SK-N-SH (cell line): ENCODE data around the gene LCN1. TPM values are rescaled to one million over a fixed set of nuclear protein-coding genes. Genes with fewer than 3 reads are reported as not detected.

ENCODE experiments used
- CTCF ChIA-PET: fragments of 300-600, 350-600 bp; formaldehyde crosslinking; extraction: SDS; loops from one replicate; lab custom pipeline; 2021; lab: Yijun Ruan, JAX
- POLR2A ChIA-PET: fragments of 350-600 bp; sonication (Branson Sonifier 250); formaldehyde crosslinking; extraction: SDS; loops from one replicate; lab custom pipeline; 2020; ENCODE audit warnings: antibody characterized with exemption, inconsistent platforms; lab: Yijun Ruan, JAX
- DNase-seq: peaks from one replicate; pipeline ENCODE4 v3.0.0; 2012
- H2AFZ ChIP-seq: fragments of 200-600 bp; sonication (generic); 2 replicates; pipeline ENCODE4 v1.8.1; 2016; ENCODE audit warnings: antibody characterized with exemption, mild to moderate bottlenecking, low read depth
- H3F3A ChIP-seq: fragments of 200-600 bp; sonication (generic); replicated peaks from 2 replicates; pipeline ENCODE3; 2016; ENCODE audit warnings: antibody characterized with exemption, mild to moderate bottlenecking; ENCODE audit not compliant: insufficient read depth
- H3K27ac ChIP-seq, 2 experiments: fragments of 200-500 bp in 1 of 2; fragments of 200-600 bp in 1 of 2; sonication (Bioruptor generic) in 1 of 2; sonication (generic), shearing (Covaris generic) in 1 of 2; 2 replicates each; pipeline versions ENCODE4 v1.5.1 to v1.6.1; 2014 to 2016; ENCODE audit warnings: low read depth in 2 of 2, inconsistent platforms in 1 of 2, low read length in 1 of 2, mild to moderate bottlenecking in 1 of 2, mixed read lengths in 1 of 2
- H3K27me3 ChIP-seq: fragments of 200-600 bp; sonication (generic), shearing (Covaris generic); 2 replicates; pipeline ENCODE4 v1.6.1; 2016; ENCODE audit warnings: mixed run types; ENCODE audit not compliant: insufficient read depth
- H3K36me3 ChIP-seq, 2 experiments: fragments of 200-500 bp in 1 of 2; fragments of 200-600 bp in 1 of 2; sonication (Bioruptor generic) in 1 of 2; sonication (generic) in 1 of 2; replicated peaks in 1 of 2; 2 replicates each; pipeline versions ENCODE3 to v1.5.1; 2014 to 2016; ENCODE audit warnings: low read length in 1 of 2, mild to moderate bottlenecking in 1 of 2; ENCODE audit not compliant: insufficient read depth in 2 of 2, control insufficient read depth in 1 of 2
- H3K4me1 ChIP-seq, 2 experiments: fragments of 200-500 bp in 1 of 2; fragments of 200-600 bp in 1 of 2; sonication (Bioruptor generic) in 1 of 2; sonication (generic), shearing (Covaris generic) in 1 of 2; 2 replicates each; pipeline versions ENCODE4 v1.5.1 to v1.6.1; 2014 to 2016; ENCODE audit warnings: low read depth in 1 of 2, low read length in 1 of 2, mixed run types in 1 of 2; ENCODE audit not compliant: insufficient read depth in 2 of 2, control insufficient read depth in 1 of 2
- H3K4me2 ChIP-seq: fragments of 200-600 bp; sonication (generic), shearing (Covaris generic); 2 replicates; pipeline ENCODE4 v1.6.1; 2017; ENCODE audit warnings: mixed run types
- H3K4me3 ChIP-seq, 2 experiments: fragments of 200-500 bp in 1 of 2; fragments of 200-600 bp in 1 of 2; sonication (Bioruptor generic) in 1 of 2; sonication (generic), shearing (Covaris generic) in 1 of 2; 2 replicates each; pipeline versions ENCODE4 v1.5.1 to v1.8.1; 2014 to 2016; ENCODE audit warnings: low read depth in 2 of 2, inconsistent platforms in 1 of 2, low read length in 1 of 2, mild to moderate bottlenecking in 1 of 2, mixed read lengths in 1 of 2, moderate library complexity in 1 of 2
- H3K79me2 ChIP-seq: fragments of 200-600 bp; sonication (generic); 2 replicates; pipeline ENCODE4 v1.8.1; 2017; ENCODE audit warnings: mild to moderate bottlenecking; ENCODE audit not compliant: insufficient read depth
- H3K9ac ChIP-seq: fragments of 200-600 bp; sonication (generic); 2 replicates; pipeline ENCODE4 v1.6.1; 2017; ENCODE audit warnings: mixed run types
- H3K9me2 ChIP-seq: fragments of 200-600 bp; sonication (generic); 2 replicates; pipeline ENCODE4 v1.6.1; 2017; ENCODE audit warnings: mixed run types
- H3K9me3 ChIP-seq: fragments of 200-600 bp; sonication (generic); 2 replicates; pipeline ENCODE4 v1.6.1; 2017; ENCODE audit warnings: mixed run types, mild to moderate bottlenecking, moderate library complexity
- H4K20me1 ChIP-seq: fragments of 200-600 bp; sonication (generic); 2 replicates; pipeline ENCODE4 v1.6.1; 2017; ENCODE audit warnings: mild to moderate bottlenecking, mixed run types; ENCODE audit not compliant: insufficient read depth
- CHD2 ChIP-seq: fragments of 150-350 bp; IDR thresholded peaks from 2 replicates; pipeline ENCODE4 v1.6.1; 2018; ENCODE audit warnings: low read length; ENCODE audit not compliant: partially characterized antibody
- ELF1 ChIP-seq: IDR thresholded peaks from 2 replicates; pipeline ENCODE4 v1.4.0; 2012
- FOXJ3 ChIP-seq: sonication (generic); formaldehyde crosslinking; IDR thresholded peaks from 2 replicates; pipeline ENCODE4 v1.5.1; 2020; ENCODE audit warnings: mild to moderate bottlenecking, missing genetic modification reagents
- GABPA ChIP-seq: IDR thresholded peaks from 2 replicates; pipeline ENCODE4 v1.4.0; 2012; ENCODE audit warnings: low read depth, mild to moderate bottlenecking
- GATA2 ChIP-seq: sonication (generic); formaldehyde crosslinking; IDR thresholded peaks from 2 replicates; pipeline ENCODE4 v1.5.0; 2020; ENCODE audit warnings: mild to moderate bottlenecking, missing genetic modification reagents
- MAX ChIP-seq: IDR thresholded peaks from 2 replicates; pipeline ENCODE4 v1.4.0; 2012; ENCODE audit warnings: low read depth
- MXI1 ChIP-seq: IDR thresholded peaks from 2 replicates; pipeline ENCODE4 v1.6.1; 2012; ENCODE audit warnings: mild to moderate bottlenecking, low read depth, low read length, improper control_type of control experiment
- NRF1 ChIP-seq: IDR thresholded peaks from 2 replicates; pipeline ENCODE4 v1.6.1; 2012; ENCODE audit warnings: low read depth, mild to moderate bottlenecking, low read length
- REST ChIP-seq: IDR thresholded peaks from 2 replicates; pipeline ENCODE4 v1.6.1; 2012; ENCODE audit warnings: mild to moderate bottlenecking, low read depth, low read length, moderate library complexity
- RFX5 ChIP-seq: IDR thresholded peaks from 2 replicates; pipeline ENCODE4 v1.6.1; 2012; ENCODE audit warnings: mild to moderate bottlenecking, improper control_type of control experiment, low read length
- TCF12 ChIP-seq: IDR thresholded peaks from 2 replicates; pipeline ENCODE4 v1.4.0; 2012
- TEAD4 ChIP-seq: IDR thresholded peaks from 2 replicates; pipeline ENCODE4 v1.4.0; 2012; ENCODE audit warnings: mild to moderate bottlenecking, borderline replicate concordance; ENCODE audit not compliant: insufficient read depth
- WGBS: methylation state at CpG from one replicate; pipeline ENCODE4 v1.1.6; 2017; ENCODE audit warnings: low lambda C conversion rate; 5-methylcytosine and 5-hydroxymethylcytosine counted together
- polyA plus RNA-seq, 3 experiments: library from polyadenylated mRNA; depleted of rRNA; stranded (reverse); fragments of >200 nt; gene quantifications; 2 replicates each; pipeline ENCODE4 v1.2.3, GENCODE V29; 2012

Gene LCN1
- polyA plus RNA-seq, 1 of the 3 experiments (the other 2 are of a cell fraction), result not detected

- WGBS, result 59% methylated on average over 11 of the region's 11 CpGs
- Histone ChIP-seq H3K9ac (no peak overlapping the region), H3K9me3 (no peaks in the 10 kb centered on the region), H3K79me2 (no peaks in the 10 kb centered on the region)
- CTCF ChIA-PET, result interaction anchor here (1.6 kb wide), 1 partner anchor 17 kb away, joined by 5 read pairs; no protein-coding TSS in a partner anchor
- TF ChIP-seq FOXJ3 (CRISPR knock-in tag) (no peak), MXI1 (no peak), GABPA (no peak), RFX5 (no peak)
- TF ChIP-seq, all 33 proteins: peak for 0
- Histone ChIP-seq H3F3A (no peaks in the 10 kb centered on the region), H3K27ac (no peak overlapping the region), H3K4me3 (no peak overlapping the region), H4K20me1 (no peaks in the 10 kb centered on the region), H3K36me3 (no peaks in the 10 kb centered on the region), H3K27me3 (no peaks in the 10 kb centered on the region), H3K9me2 (no peaks in the 10 kb centered on the region), H3K4me1 (no peaks in the 10 kb centered on the region; a peak in 1 of 4 replicates), H2AFZ (no peak overlapping the region), H3K4me2 (no peak overlapping the region)
- POLR2A ChIA-PET, result no interaction called here
- DNase-seq, result no peak
These were observed 412 bp downstream of the LCN1 start for GRCh38 chr9:135521608-135522095.

- Histone ChIP-seq H3K36me3 (no peaks in the 10 kb centered on the region), H3K9ac (no peak overlapping the region), H4K20me1 (no peaks in the 10 kb centered on the region), H3K27me3 (no peaks in the 10 kb centered on the region), H3K4me3 (no peak overlapping the region), H3K27ac (no peak overlapping the region), H3K4me2 (no peak overlapping the region), H3K9me2 (no peaks in the 10 kb centered on the region), H3K4me1 (no peaks in the 10 kb centered on the region; a peak in 1 of 4 replicates), H3F3A (no peaks in the 10 kb centered on the region), H2AFZ (no peak overlapping the region), H3K9me3 (no peaks in the 10 kb centered on the region), H3K79me2 (no peaks in the 10 kb centered on the region)
- no peak for DNase-seq
- CTCF ChIA-PET, result interaction anchor here (1.6 kb wide), 1 partner anchor 18 kb away, joined by 5 read pairs; no protein-coding TSS in a partner anchor
- POLR2A ChIA-PET, result no interaction called here
- 66% methylated on average over 15 of the region's 16 CpGs for WGBS
- TF ChIP-seq RFX5 (no peak), CHD2 (no peak), NRF1 (no peak), ELF1 (no peak), MAX (no peak), TEAD4 (no peak), REST (no peak), GATA2 (CRISPR knock-in tag) (no peak), TCF12 (no peak)
These were observed 1.1 kb downstream of the LCN1 start for GRCh38 chr9:135522137-135522877.
